Ureter (tissue), 1 donor: ENCODE measurements around the gene ANGEL1. TPM values are rescaled to one million over a fixed set of nuclear protein-coding genes. Genes with fewer than 3 reads are reported as not detected.

ENCODE experiments used
- DNase-seq: peaks from one replicate; pipeline ENCODE4 v3.0.0-alpha.2; 2020; ENCODE audit warnings: low spot score
- total RNA-seq: library from RNA; stranded (reverse); gene quantifications from one replicate; pipeline ENCODE4 v1.2.4, GENCODE V29; 2023
- donor health status: DM: yes; HTN: yes; CAD: no.

ANGEL1 gene
- total RNA-seq, 1 donor from 2014 or later: 32.1 TPM

- peak; percentile 30 for DNase-seq
These were observed 47.2 kb downstream of the ANGEL1 start for GRCh38 chr14:76765461-76765931.

- no peak for DNase-seq
These were observed 49.3 kb downstream of the ANGEL1 start for GRCh38 chr14:76763096-76764041.

DNA sequence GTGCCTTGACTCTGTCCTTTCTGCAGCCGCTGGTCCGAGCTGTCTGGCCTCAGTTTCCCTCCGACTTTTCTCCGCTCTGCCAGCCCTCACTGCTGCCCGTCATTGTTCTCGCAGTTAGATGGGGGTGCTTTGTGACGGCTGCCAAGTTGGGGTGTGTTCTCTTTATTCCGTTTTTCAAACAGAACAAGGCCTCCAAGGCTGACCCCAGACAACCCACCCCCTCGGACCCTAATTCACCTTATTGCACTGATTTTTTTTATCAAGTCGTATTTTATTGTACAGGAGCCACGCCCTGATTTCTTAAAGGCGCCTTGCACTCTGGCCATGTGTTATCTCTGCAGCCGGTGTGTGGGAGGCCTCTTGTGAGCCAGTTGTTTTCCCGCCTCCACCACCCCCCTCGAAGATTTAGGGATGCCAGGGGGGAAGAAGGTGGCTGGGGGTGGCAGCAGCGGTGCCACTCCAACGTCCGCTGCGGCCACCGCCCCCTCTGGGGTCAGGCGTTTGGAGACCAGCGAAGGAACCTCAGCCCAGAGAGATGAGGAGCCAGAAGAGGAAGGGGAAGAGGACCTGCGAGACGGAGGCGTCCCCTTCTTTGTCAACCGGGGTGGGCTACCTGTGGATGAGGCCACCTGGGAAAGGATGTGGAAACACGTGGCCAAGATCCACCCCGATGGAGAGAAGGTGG lies 50.1 kb downstream of the ANGEL1 start:
- DNase-seq: no peak

- no peak for DNase-seq
These were observed 50.7 kb downstream of the ANGEL1 start for GRCh38 chr14:76761960-76762410.

- DNase-seq: peak; percentile 56
These were observed 51.3 kb downstream of the ANGEL1 start, which contains the start of gene VASH1 for GRCh38 chr14:76761136-76761959. VASH1 (plus strand) TSS chr14:76761468; CDS start chr14:76762822, 1,354 bp downstream.

DNA sequence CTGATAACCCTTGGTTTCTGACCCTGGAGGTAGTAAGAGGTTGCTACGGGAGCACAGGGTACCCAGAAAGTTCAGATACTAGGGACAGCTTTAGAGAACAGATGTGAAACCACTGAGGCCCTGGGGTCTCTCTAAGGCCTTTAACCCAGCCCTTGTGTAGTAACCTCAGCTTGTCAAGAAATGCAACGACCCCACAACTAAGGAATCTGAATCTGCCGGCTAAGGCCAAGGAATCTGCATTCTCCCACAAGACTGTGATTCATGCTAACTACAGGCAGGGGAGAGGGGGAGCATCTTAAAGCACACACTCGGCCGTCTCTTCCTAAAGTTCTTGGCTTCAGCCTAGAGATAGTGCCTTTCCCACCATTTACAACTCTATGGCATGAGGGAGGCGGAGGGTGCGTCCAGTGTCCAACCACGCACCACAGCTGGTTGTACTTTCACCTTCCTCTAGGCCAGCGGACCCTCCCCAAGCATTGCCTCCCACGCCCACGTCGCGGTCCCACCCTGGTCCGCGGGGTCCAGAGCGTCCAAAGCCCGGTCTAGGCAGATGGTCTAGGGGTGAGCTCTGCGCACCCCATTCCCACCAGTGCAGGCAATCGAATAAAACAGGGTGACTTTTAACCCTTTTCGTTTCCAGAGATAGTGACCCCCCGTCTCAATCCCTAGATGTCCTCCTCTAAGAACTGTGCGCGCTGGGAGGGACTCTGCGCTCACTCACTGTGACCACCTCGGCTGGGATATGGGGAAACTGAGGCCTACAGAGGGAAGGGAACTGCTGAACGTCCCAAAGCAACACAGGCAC lies 52.1 kb downstream of the ANGEL1 start:
- no peak for DNase-seq

DNA sequence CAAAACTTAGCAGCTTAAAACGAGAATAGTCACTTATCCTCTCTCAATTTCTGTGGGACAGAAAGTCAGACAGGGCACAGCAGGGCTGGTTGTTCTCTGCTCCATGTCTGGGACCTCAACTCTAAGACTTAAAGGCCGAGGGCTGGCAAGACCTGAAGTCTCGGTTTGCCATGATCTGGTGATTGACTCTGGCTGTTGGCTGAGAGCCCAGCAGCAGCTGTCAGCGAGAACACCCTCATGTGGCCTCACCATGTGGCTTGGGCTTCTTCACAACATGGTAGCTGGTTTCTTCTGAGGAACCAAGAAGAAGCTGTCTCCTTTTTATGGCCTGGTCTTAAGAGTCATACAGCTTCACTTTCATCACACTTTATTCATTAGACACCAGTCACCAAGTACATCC lies 53.1 kb downstream of the ANGEL1 start:
- DNase-seq: no peak

DNA sequence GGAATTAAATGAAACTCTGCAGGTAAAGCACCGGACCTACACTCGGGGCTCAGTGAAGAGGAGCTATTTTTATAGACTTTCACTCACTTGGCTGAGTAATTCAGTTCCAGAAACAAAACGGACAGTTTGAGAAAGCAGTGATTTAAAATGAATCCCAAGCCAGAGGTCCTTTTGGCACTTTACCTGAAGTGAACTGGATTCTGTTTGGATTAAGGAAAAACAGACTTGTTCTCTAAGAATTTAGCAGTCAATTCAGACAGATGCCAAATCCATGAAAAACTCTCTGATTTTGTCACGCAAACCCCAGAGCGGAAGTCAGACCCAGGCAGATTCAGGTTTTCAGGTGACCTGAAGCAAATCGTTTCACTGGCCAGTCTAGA lies 56.3 kb downstream of the ANGEL1 start:
- no peak for DNase-seq

GRCh38 chr14:76755610-76756370 lies 56.9 kb downstream of the ANGEL1 start:
- DNase-seq: no peak

GRCh38 chr14:76754586-76754985 lies 58.1 kb downstream of the ANGEL1 start:
- DNase-seq: no peak

DNA sequence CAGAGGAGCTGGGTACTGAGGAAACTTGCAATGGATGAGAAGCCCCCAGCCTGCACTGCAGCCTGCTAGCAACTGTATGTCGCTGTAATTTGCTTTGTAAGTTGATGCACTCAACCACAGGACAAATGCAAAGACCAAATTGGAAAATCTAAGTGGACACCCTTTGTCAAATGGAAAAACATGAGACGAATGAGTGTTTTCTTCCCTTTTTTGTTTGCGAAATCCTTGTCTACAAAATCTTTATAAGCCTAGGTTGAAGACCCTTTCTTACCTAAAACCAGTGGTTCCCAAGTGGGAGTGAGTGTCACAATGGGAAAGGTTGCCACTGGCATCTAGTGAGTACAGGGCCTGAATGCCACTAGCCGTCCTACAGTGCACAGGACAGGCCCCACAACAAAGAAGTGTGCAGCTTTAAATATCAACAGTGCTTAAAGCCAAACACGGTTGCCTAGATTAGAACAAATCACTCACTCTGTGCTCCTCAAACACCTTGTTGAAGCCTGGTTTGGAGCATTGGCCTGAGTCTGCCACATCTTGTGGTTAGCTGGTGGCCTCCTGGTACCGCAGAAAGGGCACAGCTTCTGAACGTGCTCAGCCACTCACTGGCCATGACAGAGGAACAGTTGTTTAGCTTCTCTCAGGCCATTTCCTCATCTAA lies 59.0 kb downstream of the ANGEL1 start:
- DNase-seq: no peak

- no peak for DNase-seq
These were observed 59.9 kb downstream of the ANGEL1 start for GRCh38 chr14:76752744-76753143.

DNA sequence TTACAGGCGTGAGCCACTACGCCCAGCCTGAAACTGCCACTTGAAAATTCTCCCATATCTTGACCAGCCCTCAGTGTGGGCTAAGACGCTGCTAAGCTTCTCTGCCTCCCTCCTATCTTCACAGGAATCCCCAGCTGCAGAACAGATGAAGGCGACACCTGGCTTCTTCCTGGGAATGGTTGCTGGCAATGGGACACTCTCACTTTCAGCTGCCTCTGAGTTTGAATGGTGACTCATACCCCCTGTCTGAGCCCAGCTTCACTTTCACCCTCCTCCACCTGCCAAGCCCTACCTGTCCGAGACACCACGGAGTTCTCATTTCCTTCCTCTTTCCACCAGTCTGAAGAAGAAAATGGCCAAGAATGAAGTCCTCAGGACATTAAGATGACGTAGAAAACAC lies 69.7 kb downstream of the ANGEL1 start:
- DNase-seq: no peak

DNA sequence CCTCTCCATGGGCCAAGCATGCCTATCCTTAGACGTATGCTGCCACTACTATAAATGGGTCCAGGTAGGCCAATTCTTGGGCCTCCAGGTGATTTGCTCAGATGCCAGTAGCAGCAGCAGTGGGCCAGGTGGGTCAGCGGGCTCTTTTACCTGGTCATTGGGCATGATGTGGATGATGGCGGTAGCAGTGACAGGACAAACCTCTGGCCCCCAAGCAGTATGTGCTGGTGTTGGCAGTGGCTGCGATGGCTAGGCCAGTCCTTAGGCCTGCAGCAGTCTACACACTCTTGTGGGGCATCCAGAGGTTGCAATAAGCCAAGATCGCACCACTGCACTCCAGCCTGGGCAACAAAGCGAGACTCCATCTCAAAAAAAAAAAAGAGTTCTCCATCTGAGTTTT lies 70.5 kb downstream of the ANGEL1 start:
- DNase-seq: no peak

GRCh38 chr14:76741074-76741473 lies 71.6 kb downstream of the ANGEL1 start:
- no peak for DNase-seq
